PC-9 (cell line): ENCODE results near the gene GPATCH2L.

Experiments used
- EZH2 ChIP-seq: fragments of 200-600 bp; sonication (generic); IDR thresholded peaks from 2 replicates; pipeline ENCODE4 v1.8.0; 2017; ENCODE audit warnings: antibody characterized with exemption, low read depth
- TF ChIP-seq, protein P1 (sequence below): fragments of 200-600 bp; sonication (generic); conservative IDR thresholded peaks from 2 replicates; pipeline ENCODE4 v1.6.1; 2017; ENCODE audit warnings: mixed run types, antibody characterized with exemption, mild to moderate bottlenecking, moderate library complexity

DNA sequence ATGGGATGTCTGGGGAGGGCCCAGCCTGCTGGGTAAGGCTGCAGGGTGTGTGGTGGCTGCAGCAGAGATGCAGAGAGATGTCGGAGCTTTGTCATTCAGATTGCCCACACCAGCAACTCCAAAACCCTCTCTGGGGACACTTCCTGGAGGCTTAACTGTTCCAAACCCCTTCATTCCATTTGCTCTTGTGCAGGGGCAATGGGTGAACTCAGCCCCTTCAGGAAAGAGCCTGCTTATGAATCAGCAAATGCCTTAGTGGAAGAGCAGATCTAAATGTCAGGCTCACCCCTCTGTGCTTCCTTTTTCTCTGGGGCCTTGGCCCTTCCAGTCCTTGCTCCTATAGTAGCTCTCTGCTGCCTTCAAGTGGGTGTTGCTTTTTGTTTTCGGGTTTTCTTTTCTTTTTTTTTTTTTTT is 36.7 kb upstream of the GPATCH2L start:
- TF ChIP-seq, protein P1, sequence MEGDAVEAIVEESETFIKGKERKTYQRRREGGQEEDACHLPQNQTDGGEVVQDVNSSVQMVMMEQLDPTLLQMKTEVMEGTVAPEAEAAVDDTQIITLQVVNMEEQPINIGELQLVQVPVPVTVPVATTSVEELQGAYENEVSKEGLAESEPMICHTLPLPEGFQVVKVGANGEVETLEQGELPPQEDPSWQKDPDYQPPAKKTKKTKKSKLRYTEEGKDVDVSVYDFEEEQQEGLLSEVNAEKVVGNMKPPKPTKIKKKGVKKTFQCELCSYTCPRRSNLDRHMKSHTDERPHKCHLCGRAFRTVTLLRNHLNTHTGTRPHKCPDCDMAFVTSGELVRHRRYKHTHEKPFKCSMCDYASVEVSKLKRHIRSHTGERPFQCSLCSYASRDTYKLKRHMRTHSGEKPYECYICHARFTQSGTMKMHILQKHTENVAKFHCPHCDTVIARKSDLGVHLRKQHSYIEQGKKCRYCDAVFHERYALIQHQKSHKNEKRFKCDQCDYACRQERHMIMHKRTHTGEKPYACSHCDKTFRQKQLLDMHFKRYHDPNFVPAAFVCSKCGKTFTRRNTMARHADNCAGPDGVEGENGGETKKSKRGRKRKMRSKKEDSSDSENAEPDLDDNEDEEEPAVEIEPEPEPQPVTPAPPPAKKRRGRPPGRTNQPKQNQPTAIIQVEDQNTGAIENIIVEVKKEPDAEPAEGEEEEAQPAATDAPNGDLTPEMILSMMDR, result no peak; the same call in 1 of the 2 replicates
- no peak for TF ChIP-seq EZH2
